CD4-positive, alpha-beta memory T cell (primary cell): ENCODE data around the gene NUP210L. TPM values are rescaled to one million over a fixed set of nuclear protein-coding genes. Genes with fewer than 3 reads are reported as not detected.

Experiments used
- CTCF ChIA-PET: fragments of 350-600 bp; sonication (Branson Sonifier 250); formaldehyde crosslinking; loops from one replicate; lab custom pipeline; 2021; ENCODE audit warnings: inconsistent platforms; ENCODE audit not compliant: partially characterized antibody; lab: Charles Lee
- POLR2A ChIA-PET: fragments of 350-600 bp; sonication (Branson Sonifier 250); formaldehyde crosslinking; loops from one replicate; lab custom pipeline; 2021; ENCODE audit not compliant: partially characterized antibody; lab: Charles Lee
- DNase-seq, 5 donors: peaks; one replicate each; pipeline versions ENCODE4 v3.0.0 to v3.0.0-alpha.2; 2020 to 2022; ENCODE audit warnings: mixed read lengths in 1 of 5
- H3K27ac ChIP-seq: one replicate; pipeline ENCODE4 v1.7.0; 2013; ENCODE audit warnings: low read depth, low read length
- H3K27me3 ChIP-seq: 2 replicates; pipeline ENCODE4 v1.7.0; 2013; ENCODE audit warnings: mild to moderate bottlenecking, low read length, moderate library complexity; ENCODE audit not compliant: insufficient read depth
- H3K36me3 ChIP-seq: 2 replicates; pipeline ENCODE4 v1.7.0; 2013; ENCODE audit warnings: mild to moderate bottlenecking, low read length, moderate library complexity; ENCODE audit not compliant: insufficient read depth
- H3K4me1 ChIP-seq: 2 replicates; pipeline ENCODE4 v1.7.0; 2013; ENCODE audit warnings: mild to moderate bottlenecking, low read length, moderate library complexity; ENCODE audit not compliant: insufficient read depth
- H3K4me3 ChIP-seq, 2 donors: one replicate each; pipeline ENCODE4 v1.7.0; 2013; ENCODE audit warnings: low read length in 2 of 2, mild to moderate bottlenecking in 1 of 2
- H3K9me3 ChIP-seq, 2 donors: one replicate each; pipeline ENCODE4 v1.7.0; 2013; ENCODE audit warnings: low read length in 2 of 2, control low read depth in 1 of 2; ENCODE audit not compliant: control insufficient read depth in 1 of 2
- H3K27ac Mint-ChIP-seq, 7 donors: one replicate each; pipeline ENCODE4 v1.8.0; 2020 to 2021; ENCODE audit warnings: mixed read lengths in 7 of 7, mild to moderate bottlenecking in 6 of 7, inconsistent platforms in 3 of 7, moderate library complexity in 3 of 7
- H3K27me3 Mint-ChIP-seq, 2 donors: one replicate each; pipeline ENCODE4 v1.8.0; 2020 to 2021; ENCODE audit warnings: mixed read lengths in 2 of 2
- H3K36me3 Mint-ChIP-seq, 2 donors: one replicate each; pipeline ENCODE4 v1.8.0; 2020 to 2021; ENCODE audit warnings: mixed read lengths in 2 of 2, inconsistent platforms in 1 of 2, mild to moderate bottlenecking in 1 of 2
- H3K4me1 Mint-ChIP-seq, 4 donors: one replicate each; pipeline ENCODE4 v1.8.0; 2020 to 2021; ENCODE audit warnings: mixed read lengths in 4 of 4, mild to moderate bottlenecking in 1 of 4
- H3K4me3 Mint-ChIP-seq, 8 donors: one replicate each; pipeline ENCODE4 v1.8.0; 2020 to 2021; ENCODE audit warnings: mixed read lengths in 8 of 8, mild to moderate bottlenecking in 7 of 8, moderate library complexity in 6 of 8, inconsistent platforms in 3 of 8
- H3K9me3 Mint-ChIP-seq, 8 donors: one replicate each; pipeline ENCODE4 v1.8.0; 2020 to 2021; ENCODE audit warnings: mixed read lengths in 8 of 8, mild to moderate bottlenecking in 5 of 8, inconsistent platforms in 3 of 8, moderate library complexity in 1 of 8
- intact Hi-C: fragments of 100-400 bp; cut with micrococcal nuclease; formaldehyde crosslinking; loops from one replicate; pipeline ENCODE4 v1.15.1; 2023
- polyA plus RNA-seq, 2 donors: library from polyadenylated mRNA; unstranded; fragments of 300-500 nt; fragmentation: Illumina TruSeq; gene quantifications; one replicate each; pipeline ENCODE4 v1.2.3, GENCODE V29; 2021
- total RNA-seq, 2 experiments: library from RNA; stranded (reverse); gene quantifications; one replicate each; pipeline ENCODE4 v1.2.3, GENCODE V29; 2021

Gene NUP210L
- total and polyA plus RNA-seq, 4 experiments from 2014 or later: 0.14 to 0.23 (median 0.19) TPM; not detected in 1

DNA sequence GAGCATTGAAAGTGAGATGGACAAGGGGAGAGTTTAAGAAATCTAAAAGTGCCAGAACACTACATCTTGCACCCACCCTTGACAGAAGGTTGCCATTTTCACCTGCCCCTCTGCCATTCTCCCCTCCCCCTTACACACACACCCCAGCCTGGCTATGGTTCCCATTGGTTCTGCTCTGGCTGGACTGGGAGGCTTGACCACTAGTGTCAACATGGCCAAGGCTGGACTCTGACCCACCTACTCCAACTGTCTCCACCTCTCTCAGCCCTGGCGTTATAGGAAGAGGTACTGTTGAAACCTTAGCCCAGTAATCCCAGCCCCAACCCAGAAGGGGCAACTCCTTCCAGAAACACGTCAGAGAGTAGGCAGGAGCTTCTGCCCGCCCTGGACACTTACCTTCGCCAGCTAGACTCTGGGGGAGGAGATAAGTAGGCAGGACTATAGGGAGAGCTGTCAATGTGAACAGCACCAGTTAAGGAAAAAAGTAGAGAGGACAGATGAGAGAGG lies 201.0 kb downstream of the NUP210L start:
- Histone ChIP-seq H3K4me3 (no peak overlapping the region), H3K27me3 (no peaks in the 10 kb centered on the region), H3K9me3 (no peaks in the 10 kb centered on the region), H3K36me3 (peaks cover 52% of the 10 kb centered on the region), H3K27ac (peak overlapping the region; percentile 0), H3K4me1 (peaks cover 42% of the 10 kb centered on the region)
- no peaks in the 10 kb centered on the region for H3K9me3 Mint-ChIP-seq
- H3K27ac Mint-ChIP-seq: peak overlapping the region in 6 of 7 donors; percentile 30 to 83 (median 68)
- intact Hi-C loops: no loop called here
- H3K4me1 Mint-ChIP-seq: peaks cover 28 to 62% (median 40%) of the 10 kb centered on the region in 4 donors
- peaks cover 32 to 59% of the 10 kb centered on the region in 2 donors for H3K36me3 Mint-ChIP-seq
- POLR2A ChIA-PET: interaction anchor here (0.7 to 8.6 kb wide), 5 partner anchors 8 to 37 kb away, joined by 3 to 142 read pairs (median 7); partner anchors contain the start of genes CREB3L4, DENND4B, JTB and SLC39A1
- peak overlapping the region in 5 of 8 donors; percentile 4 to 50 (median 45) for H3K4me3 Mint-ChIP-seq
- no peak for DNase-seq
- CTCF ChIA-PET: interaction anchor here (1.0 to 1.4 kb wide), 3 partner anchors 12 to 157 kb away, joined by 3 to 6 read pairs (median 3); partner anchors contain the start of gene CREB3L4
- no peaks in the 10 kb centered on the region for H3K27me3 Mint-ChIP-seq

DNA sequence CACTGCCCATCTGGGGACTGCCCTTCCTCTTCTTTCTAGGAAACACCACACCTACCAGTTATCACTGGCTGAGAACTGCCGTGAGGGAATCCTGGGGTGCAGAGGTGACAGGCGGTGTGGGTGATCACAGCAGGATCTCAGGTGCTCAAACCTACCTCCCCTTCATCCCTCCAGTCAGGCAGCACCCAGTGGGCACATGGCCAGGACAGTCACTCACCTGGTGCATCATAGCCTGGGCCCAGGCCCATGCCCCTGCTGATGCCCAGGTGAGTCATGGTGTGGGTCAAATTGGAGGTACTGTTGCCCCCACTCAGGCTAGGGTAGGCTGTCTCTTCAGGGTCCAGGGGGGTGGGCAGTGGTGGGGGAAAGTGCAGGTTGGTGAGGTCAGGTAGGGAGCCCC lies 203.1 kb downstream of the NUP210L start:
- intact Hi-C loops: no loop called here
- H3K27me3 ChIP-seq: no peaks in the 10 kb centered on the region
- H3K4me3 ChIP-seq: no peak overlapping the region
- Mint-ChIP-seq H3K27me3 (no peaks in the 10 kb centered on the region), H3K4me1 (peaks cover 18 to 43% (median 30%) of the 10 kb centered on the region in 4 donors), H3K27ac (peak overlapping the region in 3 of 7 donors; percentile 42 to 66 (median 46)), H3K4me3 (no peak overlapping the region), H3K36me3 (peaks cover 36 to 63% of the 10 kb centered on the region in 2 donors), H3K9me3 (no peaks in the 10 kb centered on the region)
- H3K36me3 ChIP-seq: peaks cover 65% of the 10 kb centered on the region
- ChIA-PET POLR2A (interaction anchor here (1.0 to 1.5 kb wide), 3 partner anchors 11 to 39 kb away, joined by 3 read pairs; partner anchors contain the start of gene RPS27), CTCF (no interaction called here)
- H3K4me1 ChIP-seq: peaks cover 36% of the 10 kb centered on the region
- H3K9me3 ChIP-seq: no peaks in the 10 kb centered on the region
- DNase-seq: no peak
- H3K27ac ChIP-seq: no peak overlapping the region

DNA sequence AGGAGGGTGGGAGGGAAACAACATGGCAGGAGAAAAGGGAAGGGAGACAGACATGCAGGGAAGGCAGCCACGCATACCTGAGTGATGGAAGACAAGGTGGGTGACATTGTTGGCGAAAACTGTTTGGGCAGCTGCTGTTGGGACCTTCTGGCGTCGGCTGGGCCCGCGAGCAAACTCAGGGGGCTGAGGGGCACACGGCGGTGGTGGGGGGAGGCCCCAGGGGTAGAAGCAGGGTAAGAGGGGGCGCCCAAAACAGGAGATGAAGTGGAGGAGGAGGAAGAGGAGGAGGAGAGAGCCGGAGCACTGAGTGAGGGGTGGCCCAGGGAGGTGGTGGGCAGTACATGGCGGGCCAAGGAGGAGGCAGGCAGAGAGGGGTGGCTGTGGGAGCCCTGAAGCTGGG lies 203.7 kb downstream of the NUP210L start:
- no peak overlapping the region for H3K4me3 ChIP-seq
- H3K36me3 ChIP-seq: peaks cover 65% of the 10 kb centered on the region
- Mint-ChIP-seq H3K4me1 (peaks cover 12 to 37% (median 24%) of the 10 kb centered on the region in 4 donors), H3K9me3 (no peaks in the 10 kb centered on the region), H3K4me3 (no peak overlapping the region), H3K36me3 (peaks cover 36 to 63% of the 10 kb centered on the region in 2 donors), H3K27ac (peak overlapping the region in 2 of 7 donors; percentile 26 to 42), H3K27me3 (no peaks in the 10 kb centered on the region)
- ChIA-PET POLR2A (interaction anchor here (0.7 to 1.0 kb wide), 2 partner anchors 11 to 39 kb away, joined by 3 to 4 read pairs; partner anchors contain the start of gene RPS27), CTCF (no interaction called here)
- H3K9me3 ChIP-seq: no peaks in the 10 kb centered on the region
- peaks cover 32% of the 10 kb centered on the region for H3K4me1 ChIP-seq
- no peaks in the 10 kb centered on the region for H3K27me3 ChIP-seq
- intact Hi-C loops: no loop called here
- H3K27ac ChIP-seq: no peak overlapping the region
- DNase-seq: no peak

- peaks cover 0 to 4% of the 10 kb centered on the region in 2 donors for H3K27me3 Mint-ChIP-seq
- peaks cover 0 to 4% (median 0%) of the 10 kb centered on the region in 8 donors for H3K9me3 Mint-ChIP-seq
- peak within 1 kb of the TSS; percentile 96 to 98 (median 98) for H3K27ac Mint-ChIP-seq
- H3K4me3 ChIP-seq: peak within 1 kb of the TSS; percentile 47 to 72
- peaks cover 35% of the 10 kb centered on the region for H3K4me1 ChIP-seq
- H3K36me3 ChIP-seq: peaks cover 52% of the 10 kb centered on the region
- H3K4me1 Mint-ChIP-seq: peaks cover 18 to 45% (median 30%) of the 10 kb centered on the region in 4 donors
- peak within 1 kb of the TSS; percentile 89 to 99 (median 96) for H3K4me3 Mint-ChIP-seq
- H3K27ac ChIP-seq: peak within 1 kb of the TSS; percentile 83
- H3K36me3 Mint-ChIP-seq: peaks cover 28 to 70% of the 10 kb centered on the region in 2 donors
- H3K9me3 ChIP-seq: no peaks in the 10 kb centered on the region
- intact Hi-C loops: loop anchor here (1.0 kb wide), 3 partner anchors 21 to 149 kb away; partner anchors contain the start of gene CREB3L4
- POLR2A ChIA-PET: interaction anchor here (1.1 to 13.0 kb wide), 16 partner anchors 10 to 275 kb away, joined by 3 to 298 read pairs (median 15); partner anchors contain the start of genes CREB3L4, CRTC2, GATAD2B and JTB
- DNase-seq: peak; percentile 69 to 79 (median 74)
- H3K27me3 ChIP-seq: no peaks in the 10 kb centered on the region
- CTCF ChIA-PET: interaction anchor here (0.6 to 4.8 kb wide), 19 partner anchors 9 to 149 kb away, joined by 3 to 69 read pairs (median 11); partner anchors contain the start of genes CREB3L4, CRTC2, GATAD2B and JTB
Measured at GRCh38 chr1:153946622-153947241, 208.1 kb downstream of the NUP210L start, which contains the start of gene DENND4B. Gene DENND4B (minus strand): TSS chr1:153946718. CDS start chr1:153944374, 2,344 bp downstream.

DNA sequence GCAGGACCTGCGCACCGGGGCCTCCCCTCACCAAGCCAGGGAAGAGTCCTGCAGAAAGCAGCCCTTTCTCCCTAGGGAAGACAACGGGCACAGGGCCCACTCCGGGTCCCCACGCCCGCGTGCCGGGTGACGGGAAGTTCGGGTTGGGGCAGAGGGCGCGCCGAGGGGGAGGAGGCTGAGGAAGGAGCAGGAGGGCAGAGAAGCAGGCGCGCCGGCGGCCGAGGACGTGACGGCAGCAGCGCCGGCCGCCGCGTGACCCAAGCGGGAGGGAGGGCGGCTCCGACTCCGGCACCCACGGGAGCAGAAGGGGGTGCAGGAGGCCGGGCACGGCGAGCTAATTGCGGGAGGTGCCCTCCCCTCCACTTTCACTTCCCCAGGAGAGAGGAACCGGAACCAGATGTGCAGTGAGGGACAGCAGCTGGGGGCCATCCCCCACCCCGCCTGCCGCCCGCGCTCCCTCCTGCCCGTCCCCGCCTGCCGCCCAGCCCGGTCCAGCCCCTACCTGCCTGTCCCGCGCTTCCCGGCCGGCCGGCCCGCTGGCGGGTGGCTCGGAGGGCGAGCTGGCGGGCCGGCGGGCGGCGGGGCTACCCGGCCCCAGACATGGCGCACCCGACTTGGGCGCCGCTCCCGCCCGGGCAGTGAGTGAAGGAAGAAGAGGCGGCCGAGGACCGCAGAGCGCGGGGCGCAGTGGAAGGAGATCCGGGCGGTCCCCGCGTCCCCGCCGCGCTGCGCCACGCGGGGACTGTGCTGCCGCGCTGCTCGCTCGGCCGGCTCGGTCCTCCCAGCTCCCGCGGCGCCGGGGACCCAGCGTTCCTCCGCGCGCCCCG lies 208.9 kb downstream of the NUP210L start:
- H3K27ac ChIP-seq: peak overlapping the region; percentile 83
- peak overlapping the region; percentile 47 to 72 for H3K4me3 ChIP-seq
- Mint-ChIP-seq H3K36me3 (peaks cover 30 to 68% of the 10 kb centered on the region in 2 donors), H3K27me3 (peaks cover 0 to 4% of the 10 kb centered on the region in 2 donors), H3K9me3 (peaks cover 0 to 4% (median 0%) of the 10 kb centered on the region in 8 donors), H3K4me1 (peaks cover 20 to 44% (median 32%) of the 10 kb centered on the region in 4 donors), H3K27ac (peak overlapping the region; percentile 96 to 98 (median 98)), H3K4me3 (peak overlapping the region; percentile 89 to 99 (median 96))
- intact Hi-C loops: loop anchor here (1.0 kb wide), 7 partner anchors 12 to 149 kb away; partner anchors contain the start of genes CREB3L4, CRTC2, JTB and RAB13
- no peaks in the 10 kb centered on the region for H3K27me3 ChIP-seq
- DNase-seq: peak; percentile 73 to 79 (median 77)
- H3K36me3 ChIP-seq: peaks cover 52% of the 10 kb centered on the region
- ChIA-PET POLR2A (interaction anchor here (0.6 to 13.0 kb wide), 19 partner anchors 11 to 1132 kb away, joined by 3 to 298 read pairs (median 11); partner anchors contain the start of genes CREB3L4, CRTC2, GATAD2B and INTS3), CTCF (interaction anchor here (0.6 to 4.8 kb wide), 20 partner anchors 9 to 148 kb away, joined by 3 to 69 read pairs (median 10); partner anchors contain the start of genes CREB3L4, CRTC2, GATAD2B and JTB)
- peaks cover 35% of the 10 kb centered on the region for H3K4me1 ChIP-seq
- no peaks in the 10 kb centered on the region for H3K9me3 ChIP-seq
